HepG2 (cell line): ENCODE data around the gene IGF2. TPM values are rescaled to one million over a fixed set of nuclear protein-coding genes. Genes with fewer than 3 reads are reported as not detected.
A peak's percentile ranks its signal among the peaks of the same experiment; 100 is the strongest.

Source experiments
- ARID5B ChIP-seq: IDR thresholded peaks from 2 replicates; pipeline ENCODE4 v1.4.0; 2020; ENCODE audit warnings: mild to moderate bottlenecking, missing genetic modification reagents
- CBX5 ChIP-seq: sonication (generic); formaldehyde crosslinking; IDR thresholded peaks from 2 replicates; pipeline ENCODE4 v1.4.0; 2020; ENCODE audit warnings: missing genetic modification reagents, borderline replicate concordance
- E2F1 ChIP-seq: sonication (generic); formaldehyde crosslinking; IDR thresholded peaks from 2 replicates; pipeline ENCODE4 v1.5.0; 2020; ENCODE audit warnings: missing genetic modification reagents
- EEA1 ChIP-seq: sonication (generic); formaldehyde crosslinking; IDR thresholded peaks from 2 replicates; pipeline ENCODE4 v1.5.1; 2020; ENCODE audit warnings: mild to moderate bottlenecking, missing genetic modification reagents, borderline replicate concordance
- FOXA1 ChIP-seq, 2 experiments: fragments of 450-650 bp in 1 of 2; sonication (generic) in 1 of 2; formaldehyde crosslinking in 1 of 2; IDR thresholded peaks; 2 replicates each; pipeline versions ENCODE4 v1.4.0 to v1.6.1; 2016 to 2020; ENCODE audit warnings: missing genetic modification reagents in 1 of 2
- GATAD2A ChIP-seq: IDR thresholded peaks from 2 replicates; pipeline ENCODE4 v1.6.1; 2016
- GTF3A ChIP-seq: sonication (generic); formaldehyde crosslinking; conservative IDR thresholded peaks from 2 replicates; pipeline ENCODE4 v1.4.0; 2020; ENCODE audit warnings: mild to moderate bottlenecking, missing genetic modification reagents
- POGZ ChIP-seq: sonication (generic); formaldehyde crosslinking; IDR thresholded peaks from 2 replicates; pipeline ENCODE4 v1.4.0; 2020; ENCODE audit warnings: mild to moderate bottlenecking, missing genetic modification reagents
- RARG ChIP-seq: sonication (generic); formaldehyde crosslinking; IDR thresholded peaks from 2 replicates; pipeline ENCODE4 v1.4.0; 2020; ENCODE audit warnings: low read depth, mild to moderate bottlenecking, missing genetic modification reagents
- RNF2 ChIP-seq: fragments of 450-650 bp; conservative IDR thresholded peaks from 2 replicates; pipeline ENCODE4 v1.6.1; 2016; ENCODE audit warnings: low read depth
- SMARCC2 ChIP-seq: fragments of 450-650 bp; IDR thresholded peaks from 2 replicates; pipeline ENCODE4 v1.6.1; 2017; ENCODE audit warnings: antibody characterized with exemption, mild to moderate bottlenecking
- YEATS2 ChIP-seq: sonication (generic); formaldehyde crosslinking; IDR thresholded peaks from 2 replicates; pipeline ENCODE4 v1.4.0; 2020; ENCODE audit warnings: missing genetic modification reagents, borderline replicate concordance
- YY1 ChIP-seq: IDR thresholded peaks from 2 replicates; pipeline ENCODE4 v1.6.1; 2011; ENCODE audit warnings: low read length, low read depth, moderate library complexity, mild to moderate bottlenecking; ENCODE audit not compliant: insufficient read depth, insufficient replicate concordance
- ZNF121 ChIP-seq: sonication (generic); formaldehyde crosslinking; IDR thresholded peaks from 2 replicates; pipeline ENCODE4 v1.5.0; 2020; ENCODE audit warnings: mild to moderate bottlenecking, missing genetic modification reagents
- ZNF142 ChIP-seq: sonication (generic); formaldehyde crosslinking; IDR thresholded peaks from 2 replicates; pipeline ENCODE4 v1.4.0; 2020; ENCODE audit warnings: missing genetic modification reagents
- ZSCAN9 ChIP-seq: IDR thresholded peaks from 2 replicates; pipeline ENCODE4 v1.6.1; 2016; ENCODE audit warnings: borderline replicate concordance
- ZZZ3 ChIP-seq: sonication (generic); formaldehyde crosslinking; IDR thresholded peaks from 2 replicates; pipeline ENCODE4 v1.4.0; 2020; ENCODE audit warnings: missing genetic modification reagents, mild to moderate bottlenecking, borderline replicate concordance
- polyA plus RNA-seq, 8 experiments: library from polyadenylated mRNA; depleted of rRNA in 3 of 8; stranded (reverse) in 7 of 8; unstranded in 1 of 8; fragments of >200 nt; fragmentation: Illumina TruSeq in 4 of 8; extraction: Trizol in 4 of 8; gene quantifications; 2 replicates each; pipeline versions ENCODE4 v1.2.1 to v1.2.3, GENCODE V29; 2011 to 2016; ENCODE audit warnings: low read depth in 4 of 8, missing spikeins in 1 of 8, mixed read lengths in 1 of 8; ENCODE audit not compliant: insufficient read depth in 1 of 8
- total RNA-seq, 5 experiments: library from RNA; depleted of rRNA; stranded (reverse); fragments of >200 nt; fragmentation: Illumina TruSeq; extraction: Trizol; gene quantifications; 2 replicates each; pipeline ENCODE4 v1.2.3, GENCODE V29; 2016; ENCODE audit warnings: low read depth in 1 of 5

IGF2 gene
- total and polyA plus RNA-seq, 2 of the 13 experiments (the other 11 are each of a cell fraction or from before 2014, with no cell fraction given) = 79.1 to 254 TPM

- TF ChIP-seq ZNF142 (CRISPR knock-in tag) = peak; percentile 99
- peak; percentile 67 for TF ChIP-seq YY1
- TF ChIP-seq GATAD2A (CRISPR knock-in tag) = peak; percentile 85
- peak; percentile 88 for TF ChIP-seq ZNF121
- no peak for TF ChIP-seq EEA1 (CRISPR knock-in tag)
- peak; percentile 49; the same call in 1 of the 2 replicates for TF ChIP-seq POGZ (CRISPR knock-in tag)
- peak; percentile 71; the same call in 1 of the 2 replicates for TF ChIP-seq CBX5 (CRISPR knock-in tag)
- TF ChIP-seq RARG (CRISPR knock-in tag) = no peak
- TF ChIP-seq GTF3A = no peak
- TF ChIP-seq ZSCAN9 (CRISPR knock-in tag) = peak; percentile 60; the same call in 1 of the 2 replicates
- TF ChIP-seq SMARCC2 = no peak
- TF ChIP-seq ZZZ3 = 0 out of 2 replicates have a peak, but pooled peaks have one; percentile 21
- TF ChIP-seq E2F1 (CRISPR knock-in tag) = peak; percentile 61; the same call in 1 of the 2 replicates
- TF ChIP-seq RNF2 = no peak
- TF ChIP-seq YEATS2 (CRISPR knock-in tag) = no peak
- peak; percentile 78 for TF ChIP-seq ARID5B (CRISPR knock-in tag)
- no peak for TF ChIP-seq FOXA1 (IDR thresholded peaks at IDR 0.05)
- TF ChIP-seq FOXA1 (CRISPR knock-in tag; IDR thresholded peaks at IDR 0.05) = peak; percentile 55
Observed at GRCh38 chr11:2097356-2097997, 41.7 kb downstream of the IGF2 start (continued).
